Measurements from ENCODE around the gene TNRC6B.
A peak's percentile ranks its signal among the peaks of the same experiment; 100 is the strongest.

TNRC6B gene

DNA sequence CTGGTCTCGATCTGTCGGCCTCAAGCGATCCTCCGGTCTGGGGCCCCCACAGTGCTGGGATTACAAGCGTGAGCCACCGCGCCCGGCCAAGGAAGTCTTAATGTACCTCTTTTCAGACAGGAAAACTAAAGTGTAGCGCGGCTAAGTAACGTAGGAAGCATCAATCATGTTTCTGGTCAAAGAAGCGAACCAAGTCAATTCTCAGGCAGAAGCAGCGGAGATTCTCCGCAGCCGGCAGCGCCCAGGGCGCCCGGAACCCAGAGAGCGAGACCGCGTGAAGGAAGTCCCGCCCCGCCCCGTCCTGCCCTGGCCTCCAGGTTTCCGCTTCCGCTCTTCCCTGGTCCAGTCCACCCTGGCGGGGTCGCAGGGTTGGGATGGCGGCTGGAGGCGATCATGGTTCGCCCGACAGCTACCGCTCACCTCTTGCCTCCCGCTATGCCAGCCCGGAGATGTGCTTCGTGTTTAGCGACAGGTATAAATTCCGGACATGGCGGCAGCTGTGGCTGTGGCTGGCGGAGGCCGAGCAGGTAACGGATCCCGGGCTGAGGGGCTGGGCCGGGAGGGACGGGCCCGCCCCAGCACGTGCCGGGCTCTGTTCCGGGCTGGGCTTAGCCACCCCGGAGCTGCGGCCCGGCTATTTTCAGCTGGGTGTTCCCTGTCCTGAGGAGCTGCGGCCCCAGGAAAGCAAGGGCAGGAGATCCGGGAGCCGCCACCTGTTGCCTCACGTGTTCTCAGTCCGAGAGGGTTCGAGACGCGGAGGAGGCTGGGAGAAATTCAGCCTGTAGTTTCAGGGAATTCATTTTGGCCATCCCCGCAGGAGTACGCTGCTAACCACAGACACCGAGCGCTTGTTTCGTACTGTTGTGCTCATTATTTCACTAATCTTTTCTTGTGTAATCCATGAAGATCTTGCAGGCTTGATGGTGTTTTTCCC lies 168.7 kb downstream of the TNRC6B start, which contains the start of gene ADSL (continued):
- TF ChIP-seq ZNF157 (tag by site-specific recombination; IDR thresholded peaks at IDR 0.05), result no peak
- peak; percentile 81 for TF ChIP-seq KLF17 (tag by site-specific recombination; IDR thresholded peaks at IDR 0.05)
- peak; percentile 97 for TF ChIP-seq ZXDB (tag by site-specific recombination; IDR thresholded peaks at IDR 0.05)
- TF ChIP-seq ZBTB1 (tag by site-specific recombination; IDR thresholded peaks at IDR 0.05), result no peak
- TF ChIP-seq, protein P1, sequence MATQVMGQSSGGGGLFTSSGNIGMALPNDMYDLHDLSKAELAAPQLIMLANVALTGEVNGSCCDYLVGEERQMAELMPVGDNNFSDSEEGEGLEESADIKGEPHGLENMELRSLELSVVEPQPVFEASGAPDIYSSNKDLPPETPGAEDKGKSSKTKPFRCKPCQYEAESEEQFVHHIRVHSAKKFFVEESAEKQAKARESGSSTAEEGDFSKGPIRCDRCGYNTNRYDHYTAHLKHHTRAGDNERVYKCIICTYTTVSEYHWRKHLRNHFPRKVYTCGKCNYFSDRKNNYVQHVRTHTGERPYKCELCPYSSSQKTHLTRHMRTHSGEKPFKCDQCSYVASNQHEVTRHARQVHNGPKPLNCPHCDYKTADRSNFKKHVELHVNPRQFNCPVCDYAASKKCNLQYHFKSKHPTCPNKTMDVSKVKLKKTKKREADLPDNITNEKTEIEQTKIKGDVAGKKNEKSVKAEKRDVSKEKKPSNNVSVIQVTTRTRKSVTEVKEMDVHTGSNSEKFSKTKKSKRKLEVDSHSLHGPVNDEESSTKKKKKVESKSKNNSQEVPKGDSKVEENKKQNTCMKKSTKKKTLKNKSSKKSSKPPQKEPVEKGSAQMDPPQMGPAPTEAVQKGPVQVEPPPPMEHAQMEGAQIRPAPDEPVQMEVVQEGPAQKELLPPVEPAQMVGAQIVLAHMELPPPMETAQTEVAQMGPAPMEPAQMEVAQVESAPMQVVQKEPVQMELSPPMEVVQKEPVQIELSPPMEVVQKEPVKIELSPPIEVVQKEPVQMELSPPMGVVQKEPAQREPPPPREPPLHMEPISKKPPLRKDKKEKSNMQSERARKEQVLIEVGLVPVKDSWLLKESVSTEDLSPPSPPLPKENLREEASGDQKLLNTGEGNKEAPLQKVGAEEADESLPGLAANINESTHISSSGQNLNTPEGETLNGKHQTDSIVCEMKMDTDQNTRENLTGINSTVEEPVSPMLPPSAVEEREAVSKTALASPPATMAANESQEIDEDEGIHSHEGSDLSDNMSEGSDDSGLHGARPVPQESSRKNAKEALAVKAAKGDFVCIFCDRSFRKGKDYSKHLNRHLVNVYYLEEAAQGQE (tag by site-specific recombination; IDR thresholded peaks at IDR 0.05), result 0 out of 2 replicates have a peak, but pooled peaks have one; percentile 19
- peak; percentile 88 for TF ChIP-seq YY1 (tag by site-specific recombination; IDR thresholded peaks at IDR 0.05)
- TF ChIP-seq ZNF324 (tag by site-specific recombination; IDR thresholded peaks at IDR 0.05), result peak; percentile 58; the same call in 1 of the 2 replicates
- TF ChIP-seq ZNF354C (tag by site-specific recombination; IDR thresholded peaks at IDR 0.05; ENCODE audit: borderline replicate concordance, low read depth), result no peak
- peak; percentile 100 for TF ChIP-seq KLF8 (tag by site-specific recombination; IDR thresholded peaks at IDR 0.05)
- no peak for TF ChIP-seq ZNF416 (tag by site-specific recombination; IDR thresholded peaks at IDR 0.05)
- no peak for TF ChIP-seq ZNF560 (tag by site-specific recombination; IDR thresholded peaks at IDR 0.05; ENCODE audit: borderline replicate concordance)
- peak; percentile 79; the same call in 1 of the 2 replicates for TF ChIP-seq KLF7 (tag by site-specific recombination; IDR thresholded peaks at IDR 0.05; ENCODE audit: borderline replicate concordance)
- no peak for TF ChIP-seq ZNF473 (tag by site-specific recombination; IDR thresholded peaks at IDR 0.05)
- TF ChIP-seq ZSCAN30 (tag by site-specific recombination; IDR thresholded peaks at IDR 0.05), result peak; percentile 54; the same call in 1 of the 2 replicates
- no peak for TF ChIP-seq ZBTB49 (tag by site-specific recombination; IDR thresholded peaks at IDR 0.05; ENCODE audit: low read depth)
- TF ChIP-seq, protein P2, sequence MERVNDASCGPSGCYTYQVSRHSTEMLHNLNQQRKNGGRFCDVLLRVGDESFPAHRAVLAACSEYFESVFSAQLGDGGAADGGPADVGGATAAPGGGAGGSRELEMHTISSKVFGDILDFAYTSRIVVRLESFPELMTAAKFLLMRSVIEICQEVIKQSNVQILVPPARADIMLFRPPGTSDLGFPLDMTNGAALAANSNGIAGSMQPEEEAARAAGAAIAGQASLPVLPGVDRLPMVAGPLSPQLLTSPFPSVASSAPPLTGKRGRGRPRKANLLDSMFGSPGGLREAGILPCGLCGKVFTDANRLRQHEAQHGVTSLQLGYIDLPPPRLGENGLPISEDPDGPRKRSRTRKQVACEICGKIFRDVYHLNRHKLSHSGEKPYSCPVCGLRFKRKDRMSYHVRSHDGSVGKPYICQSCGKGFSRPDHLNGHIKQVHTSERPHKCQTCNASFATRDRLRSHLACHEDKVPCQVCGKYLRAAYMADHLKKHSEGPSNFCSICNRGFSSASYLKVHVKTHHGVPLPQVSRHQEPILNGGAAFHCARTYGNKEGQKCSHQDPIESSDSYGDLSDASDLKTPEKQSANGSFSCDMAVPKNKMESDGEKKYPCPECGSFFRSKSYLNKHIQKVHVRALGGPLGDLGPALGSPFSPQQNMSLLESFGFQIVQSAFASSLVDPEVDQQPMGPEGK (tag by site-specific recombination; IDR thresholded peaks at IDR 0.05), result peak; percentile 87
- TF ChIP-seq ZNF670 (tag by site-specific recombination; IDR thresholded peaks at IDR 0.05; ENCODE audit: low read depth), result no peak
- 0 out of 2 replicates have a peak, but pooled peaks have one; percentile 25 for TF ChIP-seq ZSCAN23 (tag by site-specific recombination; IDR thresholded peaks at IDR 0.05)
- peak; percentile 99 for TF ChIP-seq ZNF341 (tag by site-specific recombination; IDR thresholded peaks at IDR 0.05; ENCODE audit: low read depth)
- peak; percentile 89 for TF ChIP-seq ZEB2 (tag by site-specific recombination; IDR thresholded peaks at IDR 0.05)
- no peak for TF ChIP-seq ZNF610 (tag by site-specific recombination; IDR thresholded peaks at IDR 0.05; ENCODE audit: borderline replicate concordance)
- TF ChIP-seq, protein P3, sequence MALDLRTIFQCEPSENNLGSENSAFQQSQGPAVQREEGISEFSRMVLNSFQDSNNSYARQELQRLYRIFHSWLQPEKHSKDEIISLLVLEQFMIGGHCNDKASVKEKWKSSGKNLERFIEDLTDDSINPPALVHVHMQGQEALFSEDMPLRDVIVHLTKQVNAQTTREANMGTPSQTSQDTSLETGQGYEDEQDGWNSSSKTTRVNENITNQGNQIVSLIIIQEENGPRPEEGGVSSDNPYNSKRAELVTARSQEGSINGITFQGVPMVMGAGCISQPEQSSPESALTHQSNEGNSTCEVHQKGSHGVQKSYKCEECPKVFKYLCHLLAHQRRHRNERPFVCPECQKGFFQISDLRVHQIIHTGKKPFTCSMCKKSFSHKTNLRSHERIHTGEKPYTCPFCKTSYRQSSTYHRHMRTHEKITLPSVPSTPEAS (tag by site-specific recombination; IDR thresholded peaks at IDR 0.05), result 0 out of 2 replicates have a peak, but pooled peaks have one; percentile 19
- TF ChIP-seq RBAK (tag by site-specific recombination; IDR thresholded peaks at IDR 0.05), result no peak
- peak; percentile 86 for TF ChIP-seq PBX3 (CRISPR knock-in tag; IDR thresholded peaks at IDR 0.05)
- TF ChIP-seq ZBTB26 (tag by site-specific recombination; optimal IDR thresholded peaks at IDR 0.05), result peak; percentile 64
